Esophagus muscularis mucosa (tissue), 4 donors: ENCODE measurements around the gene CRYBB1. TPM values are rescaled to one million over a fixed set of nuclear protein-coding genes. Genes with fewer than 3 reads are reported as not detected.

Experiments used
- DNase-seq: peaks from one replicate; pipeline ENCODE4 v3.0.0-alpha.2; 2017; ENCODE audit errors: extremely low spot score
- H3K27ac ChIP-seq, 4 donors: fragments of 200-600 bp; sonication (generic); replicated peaks in 1 of 4; 1 replicate in 3 of 4; 2 replicates in 1 of 4; pipeline ENCODE4 v1.5.1; 2016 to 2019; ENCODE audit warnings: mild to moderate bottlenecking in 1 of 4
- H3K27me3 ChIP-seq, 4 donors: fragments of 200-600 bp; sonication (generic); one replicate each; pipeline versions ENCODE4 v1.5.1 to v1.6.0; 2016 to 2019
- H3K36me3 ChIP-seq, 4 donors: fragments of 200-600 bp; sonication (generic); one replicate each; pipeline ENCODE4 v1.5.1; 2016 to 2019
- H3K4me1 ChIP-seq, 4 donors: fragments of 200-600 bp; sonication (generic); one replicate each; pipeline ENCODE4 v1.5.1; 2016 to 2019
- H3K4me3 ChIP-seq, 4 donors: fragments of 200-600 bp; sonication (generic); 1 replicate in 2 of 4; 2 replicates in 2 of 4; pipeline ENCODE4 v1.5.1; 2016 to 2019; ENCODE audit warnings: mild to moderate bottlenecking in 4 of 4, moderate library complexity in 1 of 4
- H3K9me3 ChIP-seq, 4 donors: fragments of 200-600 bp; sonication (generic); 1 replicate in 3 of 4; 2 replicates in 1 of 4; pipeline ENCODE4 v1.5.1; 2016 to 2019
- EP300 ChIP-seq: sonication (generic); formaldehyde crosslinking; IDR thresholded peaks from one replicate; pipeline ENCODE4 v1.6.1; 2017; ENCODE audit warnings: antibody characterized with exemption
- POLR2A ChIP-seq: fragments of 450-650 bp; IDR thresholded peaks from one replicate; pipeline ENCODE4 v1.6.1; 2017; ENCODE audit warnings: antibody characterized with exemption, moderate library complexity, mild to moderate bottlenecking, low read depth
- POLR2AphosphoS5 ChIP-seq, 2 donors: sonication (generic); formaldehyde crosslinking; IDR thresholded peaks; one replicate each; pipeline ENCODE4 v1.6.1; 2017; ENCODE audit warnings: antibody characterized with exemption in 2 of 2
- WGBS: methylation state at CpG from one replicate; pipeline ENCODE4 v1.1.5; 2018; 5-methylcytosine and 5-hydroxymethylcytosine counted together
- intact Hi-C: fragments of 100-400 bp; cut with DNase I; formaldehyde crosslinking; loops from one replicate; pipeline ENCODE4 v1.15.1; 2023
- total RNA-seq, 4 donors: library from RNA; depleted of rRNA; stranded (reverse); fragments of >200 nt; gene quantifications; one replicate each; pipeline versions ENCODE4 v1.1.0 to v1.2.1, GENCODE V29; 2016
- TF ChIP-seq, protein P1 (sequence below), 3 experiments: fragments of 200-600 bp in 2 of 3; fragments of 450-650 bp in 1 of 3; sonication (generic) in 2 of 3; IDR thresholded peaks; one replicate each; pipeline ENCODE4 v1.5.1; 2017 to 2019; ENCODE audit warnings: antibody characterized with exemption in 3 of 3, mild to moderate bottlenecking in 2 of 3, moderate library complexity in 1 of 3

The CRYBB1 gene
- total RNA-seq, 4 donors from 2014 or later = 0.33 to 0.86 (median 0.83) TPM; not detected in 1

DNA sequence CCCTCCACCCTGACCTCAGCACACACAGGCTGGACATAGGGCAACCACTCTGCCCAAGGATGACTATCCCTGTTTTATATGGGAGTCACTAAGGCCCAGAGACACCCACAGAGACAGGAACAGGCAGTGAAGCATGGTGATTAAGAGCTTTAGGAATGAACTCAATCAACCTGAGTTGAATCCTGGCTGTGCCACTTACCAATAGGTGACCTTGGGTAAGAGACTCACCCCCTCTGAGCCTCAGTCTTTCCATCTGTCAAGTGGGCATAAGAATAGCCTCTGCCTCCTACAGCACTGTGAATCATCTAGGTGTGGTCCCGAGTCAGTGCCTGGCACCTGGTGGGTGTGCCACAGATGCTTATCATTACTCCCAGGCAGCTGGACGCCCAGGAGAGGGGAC lies 6.8 kb downstream of the CRYBB1 start:
- TF ChIP-seq POLR2A (no peak), POLR2AphosphoS5 (IDR thresholded peaks at IDR 0.05) (no peak), EP300 (no peak)
- TF ChIP-seq, protein P1, sequence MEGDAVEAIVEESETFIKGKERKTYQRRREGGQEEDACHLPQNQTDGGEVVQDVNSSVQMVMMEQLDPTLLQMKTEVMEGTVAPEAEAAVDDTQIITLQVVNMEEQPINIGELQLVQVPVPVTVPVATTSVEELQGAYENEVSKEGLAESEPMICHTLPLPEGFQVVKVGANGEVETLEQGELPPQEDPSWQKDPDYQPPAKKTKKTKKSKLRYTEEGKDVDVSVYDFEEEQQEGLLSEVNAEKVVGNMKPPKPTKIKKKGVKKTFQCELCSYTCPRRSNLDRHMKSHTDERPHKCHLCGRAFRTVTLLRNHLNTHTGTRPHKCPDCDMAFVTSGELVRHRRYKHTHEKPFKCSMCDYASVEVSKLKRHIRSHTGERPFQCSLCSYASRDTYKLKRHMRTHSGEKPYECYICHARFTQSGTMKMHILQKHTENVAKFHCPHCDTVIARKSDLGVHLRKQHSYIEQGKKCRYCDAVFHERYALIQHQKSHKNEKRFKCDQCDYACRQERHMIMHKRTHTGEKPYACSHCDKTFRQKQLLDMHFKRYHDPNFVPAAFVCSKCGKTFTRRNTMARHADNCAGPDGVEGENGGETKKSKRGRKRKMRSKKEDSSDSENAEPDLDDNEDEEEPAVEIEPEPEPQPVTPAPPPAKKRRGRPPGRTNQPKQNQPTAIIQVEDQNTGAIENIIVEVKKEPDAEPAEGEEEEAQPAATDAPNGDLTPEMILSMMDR (IDR thresholded peaks at IDR 0.05) = no peak
- H3K36me3 ChIP-seq = no peaks in the 10 kb centered on the region
- H3K9me3 ChIP-seq = no peaks in the 10 kb centered on the region
- no peaks in the 10 kb centered on the region for H3K4me1 ChIP-seq
- intact Hi-C loops = no loop called here
- peaks cover 0 to 40% (median 0%) of the 10 kb centered on the region in 4 donors for H3K27me3 ChIP-seq
- no peak for DNase-seq
- H3K4me3 ChIP-seq = no peak overlapping the region
- 81% methylated on average over 2 of the region's 2 CpGs for WGBS
- no peak overlapping the region for H3K27ac ChIP-seq

DNA sequence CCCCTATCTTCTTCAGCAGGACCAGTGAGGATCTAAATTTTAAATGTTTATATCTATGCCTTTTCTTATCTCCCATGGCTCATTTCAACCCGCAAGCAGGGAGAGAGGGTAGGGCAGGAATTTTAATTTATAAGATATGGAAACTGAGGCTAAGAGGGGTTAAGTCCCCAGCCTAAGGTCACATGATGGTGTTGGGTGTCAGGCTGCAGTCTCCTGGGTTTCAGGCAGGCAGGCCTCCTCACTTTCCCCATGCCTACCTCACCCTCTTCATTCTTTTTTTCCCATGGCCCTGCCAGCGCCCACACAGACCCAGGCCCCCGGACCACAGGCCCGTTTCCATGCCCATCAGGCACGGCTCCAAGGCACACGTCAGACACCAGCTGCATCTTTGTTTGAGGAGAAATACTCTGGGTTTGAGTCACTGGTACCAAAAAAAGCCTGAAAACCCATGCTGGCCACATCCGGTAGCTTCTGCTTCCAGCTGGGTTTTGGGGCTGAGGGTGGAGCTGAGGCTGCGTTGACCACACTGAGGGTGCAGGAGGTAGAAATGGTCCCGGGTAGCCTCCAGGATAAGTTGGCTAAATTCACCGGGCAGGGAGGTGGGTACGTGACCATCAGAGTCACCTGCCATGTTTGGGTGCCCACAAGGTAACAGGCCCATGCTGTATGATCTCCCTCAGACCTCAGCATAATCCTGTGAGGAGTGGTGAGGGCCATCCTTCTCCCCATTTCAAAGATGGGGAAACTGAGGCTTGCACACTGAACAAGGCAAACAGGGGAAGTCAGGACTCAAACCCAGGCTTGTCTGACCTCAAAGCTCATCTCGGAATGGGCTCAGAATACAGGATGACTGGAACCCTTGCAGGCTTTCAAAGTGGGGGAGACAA lies 7.5 kb downstream of the CRYBB1 start:
- intact Hi-C loops = no loop called here
- H3K36me3 ChIP-seq = no peaks in the 10 kb centered on the region
- H3K27me3 ChIP-seq = peaks cover 0 to 34% (median 0%) of the 10 kb centered on the region in 4 donors
- WGBS = 73% methylated on average over 12 of the region's 12 CpGs
- no peaks in the 10 kb centered on the region for H3K9me3 ChIP-seq
- TF ChIP-seq, protein P1 (IDR thresholded peaks at IDR 0.05) = no peak
- TF ChIP-seq POLR2A (no peak), POLR2AphosphoS5 (IDR thresholded peaks at IDR 0.05) (no peak), EP300 (no peak)
- no peak overlapping the region for H3K4me3 ChIP-seq
- no peak for DNase-seq
- no peaks in the 10 kb centered on the region for H3K4me1 ChIP-seq
- H3K27ac ChIP-seq = no peak overlapping the region

DNA sequence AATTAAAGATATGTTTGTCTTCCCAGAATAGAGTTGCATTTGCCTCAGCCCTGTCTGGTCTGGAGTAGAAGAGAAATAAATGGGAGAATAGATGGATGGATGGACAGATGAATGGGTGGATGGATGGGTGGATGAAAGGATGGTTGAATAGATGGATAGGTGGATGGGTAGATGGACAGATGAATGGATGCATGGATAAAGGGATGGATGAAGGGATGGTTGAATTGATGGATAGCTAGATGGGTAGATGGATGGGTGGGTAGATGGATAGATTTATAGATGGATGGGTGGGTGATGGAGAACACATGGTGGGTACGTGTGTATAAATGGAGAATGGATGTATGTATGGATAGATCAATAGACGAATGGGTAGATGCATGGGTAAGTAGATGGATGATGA lies 8.5 kb downstream of the CRYBB1 start:
- Histone ChIP-seq H3K36me3 (no peaks in the 10 kb centered on the region), H3K27ac (no peak overlapping the region), H3K4me3 (no peak overlapping the region), H3K4me1 (no peaks in the 10 kb centered on the region), H3K27me3 (peaks cover 0 to 24% (median 0%) of the 10 kb centered on the region in 4 donors), H3K9me3 (no peaks in the 10 kb centered on the region)
- DNase-seq = no peak
- intact Hi-C loops = no loop called here
- WGBS = 89% methylated on average over 2 of the region's 2 CpGs
- TF ChIP-seq POLR2AphosphoS5 (IDR thresholded peaks at IDR 0.05) (no peak), EP300 (no peak), POLR2A (no peak)
- TF ChIP-seq, protein P1 (IDR thresholded peaks at IDR 0.05) = no peak

DNA sequence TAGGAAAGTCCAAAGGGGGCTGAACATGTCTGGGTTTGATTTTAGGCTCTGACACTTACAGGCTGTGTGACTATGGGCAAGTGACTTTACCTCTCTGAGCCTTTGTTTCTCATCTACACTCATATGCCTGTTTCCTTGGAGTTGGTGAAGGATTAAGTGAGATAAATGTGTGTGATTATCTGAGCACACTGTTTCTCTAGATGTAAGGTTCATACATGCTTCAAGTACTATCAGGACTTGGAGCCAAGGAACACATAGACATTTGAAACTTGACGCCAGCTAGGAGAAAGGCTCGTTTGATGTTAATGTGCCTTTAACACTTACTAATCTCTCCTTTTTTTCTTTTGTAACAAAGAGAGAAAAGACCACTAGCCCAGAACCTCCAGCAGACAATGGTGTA lies 9.7 kb downstream of the CRYBB1 start:
- 37% methylated on average over 2 of the region's 2 CpGs for whole genome bisulfite sequencing
- intact Hi-C loops = no loop called here
- TF ChIP-seq EP300 (no peak), POLR2A (no peak), POLR2AphosphoS5 (IDR thresholded peaks at IDR 0.05) (no peak)
- TF ChIP-seq, protein P1 (IDR thresholded peaks at IDR 0.05) = no peak
- H3K36me3 ChIP-seq = no peaks in the 10 kb centered on the region
- H3K4me1 ChIP-seq = no peaks in the 10 kb centered on the region
- no peak overlapping the region for H3K27ac ChIP-seq
- no peak for DNase-seq
- H3K27me3 ChIP-seq = peaks cover 0 to 15% (median 0%) of the 10 kb centered on the region in 4 donors
- no peaks in the 10 kb centered on the region for H3K9me3 ChIP-seq
- no peak overlapping the region for H3K4me3 ChIP-seq
